HEK293T (cell line): Measurements from ENCODE around the gene PNKD.

Experiments used
- CTCF ChIA-PET: fragments of 350-600 bp; formaldehyde crosslinking; extraction: SDS; loops from one replicate; lab custom pipeline; 2021; ENCODE audit warnings: antibody characterized with exemption, inconsistent platforms; lab: Yijun Ruan, JAX
- POLR2A ChIA-PET: fragments of 350-600 bp; formaldehyde crosslinking; extraction: SDS; loops from one replicate; lab custom pipeline; 2020; ENCODE audit warnings: antibody characterized with exemption, inconsistent platforms; lab: Yijun Ruan, JAX
- DNase-seq: peaks from one replicate; pipeline ENCODE4 v3.0.0; 2012; ENCODE audit warnings: mixed read lengths; ENCODE audit errors: extremely low spot score
- ARNT ChIP-seq: fragments of 450-650 bp; IDR thresholded peaks from 2 replicates; pipeline ENCODE4 v1.6.1; 2017; ENCODE audit warnings: mild to moderate bottlenecking
- BHLHE40 ChIP-seq: fragments of 450-650 bp; IDR thresholded peaks from 2 replicates; pipeline ENCODE4 v1.6.1; 2016; ENCODE audit warnings: mild to moderate bottlenecking, moderate library complexity, borderline replicate concordance
- CTBP1 ChIP-seq: fragments of 450-650 bp; IDR thresholded peaks from 2 replicates; pipeline ENCODE4 v1.6.1; 2016; ENCODE audit warnings: borderline replicate concordance
- ELF4 ChIP-seq: fragments of 450-650 bp; IDR thresholded peaks from 2 replicates; pipeline ENCODE4 v1.6.1; 2017; ENCODE audit warnings: antibody characterized with exemption
- FOXA1 ChIP-seq: fragments of 450-650 bp; IDR thresholded peaks from 2 replicates; pipeline ENCODE4 v1.6.1; 2016; ENCODE audit warnings: mild to moderate bottlenecking
- FOXK2 ChIP-seq: fragments of 450-650 bp; IDR thresholded peaks from 2 replicates; pipeline ENCODE4 v1.6.1; 2016; ENCODE audit warnings: mild to moderate bottlenecking
- FOXM1 ChIP-seq: fragments of 450-650 bp; IDR thresholded peaks from 2 replicates; pipeline ENCODE4 v1.6.1; 2017; ENCODE audit warnings: mild to moderate bottlenecking, borderline replicate concordance
- HDGF ChIP-seq: fragments of 450-650 bp; IDR thresholded peaks from 2 replicates; pipeline ENCODE4 v1.6.1; 2017; ENCODE audit warnings: antibody characterized with exemption, borderline replicate concordance
- L3MBTL2 ChIP-seq: fragments of 450-650 bp; conservative IDR thresholded peaks from 2 replicates; pipeline ENCODE4 v1.6.1; 2016; ENCODE audit warnings: mild to moderate bottlenecking
- LEF1 ChIP-seq: fragments of 450-650 bp; IDR thresholded peaks from 2 replicates; pipeline ENCODE4 v1.6.1; 2017; ENCODE audit warnings: mild to moderate bottlenecking, borderline replicate concordance
- NFRKB ChIP-seq: fragments of 450-650 bp; IDR thresholded peaks from 2 replicates; pipeline ENCODE4 v1.6.1; 2016; ENCODE audit warnings: mild to moderate bottlenecking, moderate library complexity
- SP1 ChIP-seq: fragments of 450-650 bp; IDR thresholded peaks from 2 replicates; pipeline ENCODE4 v1.6.1; 2017
- SUZ12 ChIP-seq: fragments of 450-650 bp; IDR thresholded peaks from 2 replicates; pipeline ENCODE4 v1.6.1; 2016; ENCODE audit warnings: mild to moderate bottlenecking
- TARDBP ChIP-seq: fragments of 450-650 bp; IDR thresholded peaks from 2 replicates; pipeline ENCODE4 v1.6.1; 2016
- ZNF384 ChIP-seq: fragments of 450-650 bp; IDR thresholded peaks from 2 replicates; pipeline ENCODE4 v1.6.1; 2016
- TF ChIP-seq, protein P1 (sequence below): fragments of 450-650 bp; IDR thresholded peaks from 2 replicates; pipeline ENCODE4 v1.6.1; 2016

The PNKD gene

DNA sequence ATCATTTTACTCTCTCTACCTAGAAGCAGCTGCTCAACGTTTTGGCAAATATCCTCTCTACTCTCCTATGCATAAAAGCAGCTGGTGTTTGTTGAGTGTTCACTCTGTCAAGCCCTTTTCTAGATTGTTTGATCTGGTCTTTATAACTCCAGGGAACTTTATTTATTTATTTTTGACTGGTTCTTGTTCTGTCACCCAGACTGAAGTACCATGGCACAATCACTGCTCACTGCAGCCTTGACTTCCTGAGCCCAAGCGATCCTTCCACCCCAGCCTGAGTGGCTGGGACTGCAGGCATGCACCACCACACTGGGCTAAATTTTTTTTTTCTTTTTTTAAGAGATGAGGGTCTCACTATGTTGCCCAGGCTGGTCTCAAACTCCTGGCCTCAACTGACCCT, 99.0 kb downstream of the PNKD start:
- ChIA-PET POLR2A (no interaction called here), CTCF (no interaction called here)
- DNase-seq: no peak

DNA sequence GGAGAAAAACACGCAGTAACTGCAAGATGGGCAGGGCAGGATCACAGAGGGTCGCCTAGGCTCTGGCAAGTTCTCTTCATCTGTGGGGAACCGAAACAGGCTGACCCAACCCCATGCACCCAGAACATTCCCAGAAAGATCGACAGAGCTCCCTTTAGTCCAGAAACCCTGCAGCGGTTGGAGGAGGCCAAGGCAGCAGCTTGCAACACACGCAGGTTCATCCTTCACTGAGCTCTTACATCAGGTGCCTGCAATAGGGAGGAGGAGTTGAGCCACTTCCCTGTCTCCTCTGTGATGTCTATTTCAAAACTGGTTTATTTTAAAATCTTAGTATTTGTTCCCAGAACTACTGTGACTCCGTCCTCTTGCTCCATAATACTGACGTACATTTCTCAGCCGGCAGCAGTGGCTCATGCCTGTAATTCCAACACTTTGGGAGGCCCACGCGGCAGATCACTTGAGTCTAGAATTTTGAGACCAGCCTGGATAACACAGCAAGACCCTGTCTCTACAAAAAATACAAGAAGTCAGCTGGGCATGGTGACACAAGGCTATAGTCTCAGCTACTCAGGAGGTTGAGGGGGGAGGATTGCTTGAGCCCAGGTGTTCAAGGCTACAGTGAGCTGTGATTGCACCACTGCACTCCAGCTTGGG, 100.2 kb downstream of the PNKD start:
- POLR2A ChIA-PET: interaction anchor here (1.2 kb wide), 1 partner anchor 84 kb away, joined by 3 read pairs; no protein-coding TSS in a partner anchor
- CTCF ChIA-PET: interaction anchor here (0.6 kb wide), 1 partner anchor 26 kb away, joined by 3 read pairs; no protein-coding TSS in a partner anchor
- DNase-seq: no peak
- TF ChIP-seq SP1 (no peak), HDGF (no peak), TARDBP (no peak), L3MBTL2 (no peak), SUZ12 (no peak), LEF1 (no peak)

More for the DNA sequence above, 99.0 kb downstream of the PNKD start:
- TF ChIP-seq ARNT (no peak), NFRKB (no peak), ZNF384 (no peak), LEF1 (no peak)

DNA sequence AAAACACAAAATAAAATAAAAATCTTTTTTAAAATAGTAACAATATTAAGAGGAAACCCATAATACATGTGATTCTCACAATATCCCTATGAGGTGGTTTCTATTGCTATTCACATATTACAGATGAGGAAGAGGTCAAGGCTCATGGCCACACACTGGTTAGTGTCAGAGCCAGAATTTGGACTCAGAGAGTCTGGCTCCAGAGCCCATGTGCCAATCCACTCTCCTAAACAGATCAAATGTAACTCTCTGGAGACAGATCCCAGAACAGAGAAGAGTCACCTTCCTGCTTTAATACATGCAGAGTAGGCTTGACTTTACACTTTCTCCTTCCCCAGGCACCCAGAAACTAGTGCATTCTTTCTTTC, 101.6 kb downstream of the PNKD start:
- ChIA-PET POLR2A (no interaction called here), CTCF (no interaction called here)
- TF ChIP-seq CTBP1 (no peak), BHLHE40 (no peak), HDGF (no peak), ZNF384 (no peak), FOXK2 (no peak), SP1 (no peak), NFRKB (no peak), FOXM1 (no peak), FOXA1 (no peak), TARDBP (no peak)
- DNase-seq: no peak

DNA sequence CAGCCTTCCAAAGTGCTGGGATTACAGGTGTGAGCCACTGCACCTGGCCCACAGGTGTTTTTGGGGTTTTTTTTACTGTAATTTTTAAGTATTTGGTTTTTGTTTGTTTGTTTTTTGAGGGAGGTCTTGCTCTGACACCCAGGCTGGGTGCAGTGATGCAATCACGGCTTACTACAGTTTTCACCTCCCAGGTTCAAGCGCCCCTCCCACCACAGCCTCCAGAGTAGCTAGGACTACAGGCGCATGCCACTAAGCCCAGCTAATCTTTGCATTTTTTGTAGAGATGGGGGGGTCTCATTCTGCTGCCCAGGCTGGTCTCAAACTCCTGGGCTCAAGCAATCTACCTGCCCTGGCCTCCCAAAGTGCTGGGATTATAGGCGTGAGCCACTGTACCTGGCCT, 104.5 kb downstream of the PNKD start:
- TF ChIP-seq ELF4 (no peak), CTBP1 (no peak), FOXM1 (no peak), FOXA1 (no peak), BHLHE40 (no peak), TARDBP (no peak), SUZ12 (no peak), LEF1 (no peak), NFRKB (no peak), HDGF (no peak), L3MBTL2 (no peak), ZNF384 (no peak), SP1 (no peak)
- TF ChIP-seq, protein P1, sequence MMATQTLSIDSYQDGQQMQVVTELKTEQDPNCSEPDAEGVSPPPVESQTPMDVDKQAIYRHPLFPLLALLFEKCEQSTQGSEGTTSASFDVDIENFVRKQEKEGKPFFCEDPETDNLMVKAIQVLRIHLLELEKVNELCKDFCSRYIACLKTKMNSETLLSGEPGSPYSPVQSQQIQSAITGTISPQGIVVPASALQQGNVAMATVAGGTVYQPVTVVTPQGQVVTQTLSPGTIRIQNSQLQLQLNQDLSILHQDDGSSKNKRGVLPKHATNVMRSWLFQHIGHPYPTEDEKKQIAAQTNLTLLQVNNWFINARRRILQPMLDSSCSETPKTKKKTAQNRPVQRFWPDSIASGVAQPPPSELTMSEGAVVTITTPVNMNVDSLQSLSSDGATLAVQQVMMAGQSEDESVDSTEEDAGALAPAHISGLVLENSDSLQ: no peak
- no peak for DNase-seq
- POLR2A ChIA-PET: no interaction called here
- CTCF ChIA-PET: no interaction called here

DNA sequence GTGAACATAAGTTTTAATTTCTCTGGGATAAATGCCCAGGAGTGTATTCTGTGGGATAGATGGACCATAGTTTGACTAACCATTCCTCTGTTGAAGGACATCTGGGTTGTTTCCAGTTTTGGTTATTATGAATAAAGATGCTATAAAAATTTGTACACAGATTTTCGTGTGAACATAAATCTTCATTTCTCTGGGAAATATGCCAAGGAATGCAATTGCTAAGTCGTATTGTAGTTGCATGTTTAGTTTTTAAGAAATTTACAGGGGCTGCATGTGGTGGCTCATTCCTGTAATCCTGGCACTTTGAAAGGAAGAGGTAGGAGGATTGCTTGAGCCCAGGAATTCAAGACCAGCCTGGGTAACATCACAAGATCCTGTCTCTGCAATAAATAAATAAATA, 104.9 kb downstream of the PNKD start:
- no peak for DNase-seq
- ChIA-PET POLR2A (no interaction called here), CTCF (no interaction called here)
- TF ChIP-seq FOXK2 (no peak), ZNF384 (no peak), FOXM1 (no peak), HDGF (no peak), L3MBTL2 (no peak), SUZ12 (no peak), FOXA1 (no peak), BHLHE40 (no peak), CTBP1 (no peak)

DNA sequence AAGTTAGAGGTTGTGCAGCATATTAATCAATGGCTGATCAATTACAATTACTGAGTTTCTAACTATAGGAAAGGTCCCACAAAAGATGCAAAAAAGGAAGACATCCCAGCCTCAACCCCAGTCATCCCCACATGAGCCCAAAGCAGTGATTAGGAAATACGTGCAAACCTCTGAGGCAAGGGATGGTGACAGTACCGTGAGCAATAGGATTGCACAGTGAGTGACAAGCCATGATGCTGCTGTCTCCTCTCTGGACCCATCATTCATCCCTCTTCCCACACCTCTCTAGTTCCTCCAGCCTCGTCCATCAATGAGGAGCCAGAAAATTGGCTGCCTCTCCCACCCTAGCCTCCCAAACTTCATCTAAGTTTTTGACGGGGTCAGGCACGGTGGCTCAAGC, 107.7 kb downstream of the PNKD start:
- CTCF ChIA-PET: no interaction called here

DNA sequence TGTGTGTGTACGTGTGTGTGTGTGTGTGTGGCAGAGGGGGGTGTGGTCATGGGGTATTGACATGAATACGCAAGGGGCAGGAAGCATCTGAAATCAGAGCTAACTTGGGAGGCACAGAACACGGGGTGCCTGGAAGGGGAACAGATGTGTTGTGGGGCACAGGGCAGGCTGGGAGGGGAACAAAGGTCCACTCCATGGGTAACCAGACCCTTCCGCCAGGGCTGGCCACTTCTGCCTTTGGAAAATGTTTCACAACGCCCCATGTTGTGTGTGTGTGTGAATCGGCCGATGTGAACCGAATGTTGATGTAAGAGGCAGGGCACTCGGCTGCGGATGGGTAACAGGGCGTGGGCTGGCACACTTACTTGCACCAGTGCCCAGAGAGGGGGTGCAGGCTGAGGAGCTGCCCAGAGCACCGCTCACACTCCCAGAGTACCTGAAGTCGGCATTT, 111.6 kb downstream of the PNKD start, which contains the start of gene SLC11A1:
SLC11A1 (plus strand) TSS at position 358 of the 451 bp plus-strand sequence. CDS start 96 bp downstream, outside the sequence.
- ChIA-PET POLR2A (no interaction called here), CTCF (no interaction called here)
- no peak for DNase-seq
- TF ChIP-seq L3MBTL2 (no peak), ELF4 (no peak), FOXK2 (no peak), FOXA1 (no peak), SP1 (no peak), LEF1 (no peak), SUZ12 (no peak), CTBP1 (no peak), BHLHE40 (no peak), ARNT (no peak), FOXM1 (no peak), ZNF384 (no peak), TARDBP (no peak), HDGF (no peak), NFRKB (no peak)
- TF ChIP-seq, protein P1: no peak

More for the DNA sequence above, 107.7 kb downstream of the PNKD start:
- DNase-seq: no peak
- POLR2A ChIA-PET: no interaction called here
- TF ChIP-seq BHLHE40 (no peak), SP1 (no peak), ZNF384 (no peak), SUZ12 (no peak), L3MBTL2 (no peak), NFRKB (no peak), FOXA1 (no peak), TARDBP (no peak), HDGF (no peak)
- TF ChIP-seq, protein P1: no peak
